ENCODE results near the gene TRIM31.

DNA sequence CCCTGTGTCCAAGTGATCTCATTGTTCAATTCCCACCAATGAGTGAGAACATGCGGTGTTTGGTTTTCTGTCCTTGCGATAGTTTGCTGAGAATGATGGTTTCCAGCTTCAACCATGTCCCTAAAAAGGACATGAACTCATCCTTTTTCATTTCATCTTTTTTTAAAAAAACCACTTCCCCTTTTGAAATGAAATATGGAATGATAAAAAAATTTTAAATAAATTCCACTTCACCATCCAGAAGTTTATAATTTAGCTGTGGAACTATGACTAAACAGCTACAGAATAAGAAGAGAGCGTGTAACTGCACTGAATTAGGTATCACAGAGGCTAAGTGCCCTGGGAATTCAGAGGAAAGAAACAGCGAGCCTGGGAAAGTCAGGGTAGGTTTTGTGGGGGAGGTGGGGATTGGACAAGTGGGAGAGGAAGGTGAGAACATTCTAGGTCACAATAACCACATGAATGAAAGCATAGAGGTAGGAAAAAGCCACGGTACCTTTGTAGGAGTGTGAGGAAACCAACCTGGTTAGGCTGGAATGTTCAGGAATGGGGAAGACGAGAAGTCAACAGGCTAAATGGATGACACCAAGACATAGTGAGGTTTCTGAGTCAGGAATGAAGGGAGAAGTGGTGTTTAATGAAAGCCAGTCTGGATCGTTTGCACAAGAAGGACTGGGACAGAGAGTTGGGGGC lies 37.1 kb upstream of the TRIM31 start:
- TF ChIP-seq POLR2A (IDR thresholded peaks at IDR 0.05): no peak
- TF ChIP-seq, protein P1, sequence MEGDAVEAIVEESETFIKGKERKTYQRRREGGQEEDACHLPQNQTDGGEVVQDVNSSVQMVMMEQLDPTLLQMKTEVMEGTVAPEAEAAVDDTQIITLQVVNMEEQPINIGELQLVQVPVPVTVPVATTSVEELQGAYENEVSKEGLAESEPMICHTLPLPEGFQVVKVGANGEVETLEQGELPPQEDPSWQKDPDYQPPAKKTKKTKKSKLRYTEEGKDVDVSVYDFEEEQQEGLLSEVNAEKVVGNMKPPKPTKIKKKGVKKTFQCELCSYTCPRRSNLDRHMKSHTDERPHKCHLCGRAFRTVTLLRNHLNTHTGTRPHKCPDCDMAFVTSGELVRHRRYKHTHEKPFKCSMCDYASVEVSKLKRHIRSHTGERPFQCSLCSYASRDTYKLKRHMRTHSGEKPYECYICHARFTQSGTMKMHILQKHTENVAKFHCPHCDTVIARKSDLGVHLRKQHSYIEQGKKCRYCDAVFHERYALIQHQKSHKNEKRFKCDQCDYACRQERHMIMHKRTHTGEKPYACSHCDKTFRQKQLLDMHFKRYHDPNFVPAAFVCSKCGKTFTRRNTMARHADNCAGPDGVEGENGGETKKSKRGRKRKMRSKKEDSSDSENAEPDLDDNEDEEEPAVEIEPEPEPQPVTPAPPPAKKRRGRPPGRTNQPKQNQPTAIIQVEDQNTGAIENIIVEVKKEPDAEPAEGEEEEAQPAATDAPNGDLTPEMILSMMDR (IDR thresholded peaks at IDR 0.05): no peak

Data from prostate gland (tissue), 2 donors.